ENCODE measurements around the gene KMT5B. TPM values are rescaled to one million over a fixed set of nuclear protein-coding genes. Genes with fewer than 3 reads are reported as not detected.

Gene KMT5B
- total RNA-seq, 1 donor from 2014 or later, result 38.0 TPM

DNA sequence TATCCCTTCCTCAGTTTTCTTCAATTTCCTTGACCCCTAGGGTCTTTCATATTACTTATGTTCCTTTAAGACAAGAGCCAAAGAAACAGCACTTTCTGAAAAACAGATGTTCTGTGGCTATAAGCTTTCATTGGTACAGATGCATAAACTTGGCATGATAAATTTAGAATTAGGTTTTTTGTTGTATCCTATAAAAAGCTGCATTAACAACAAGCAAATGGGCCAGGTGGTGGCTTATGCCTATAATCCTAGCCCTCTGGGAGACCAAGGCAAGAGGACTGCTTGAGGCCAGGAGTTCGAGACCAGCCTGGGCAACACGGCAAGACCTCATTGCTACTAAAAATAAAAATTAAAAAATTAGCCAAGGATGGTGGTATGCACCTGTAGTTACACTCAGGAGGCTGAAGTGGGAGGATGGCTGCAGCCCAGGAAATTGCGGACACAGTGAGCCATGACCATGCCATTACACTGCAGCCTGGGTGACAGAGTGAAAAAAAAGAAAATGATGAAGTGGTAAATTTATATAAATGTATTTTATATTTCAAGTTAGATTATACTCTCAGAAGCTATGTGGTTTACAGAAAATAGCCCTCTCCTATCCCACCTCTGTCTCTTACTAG is 18.3 kb downstream of the KMT5B start:
- DNase-seq (ENCODE audit: low read depth), result no peak
- peaks cover 98% of the 10 kb centered on the region for H4K20me1 ChIP-seq (ENCODE audit: insufficient read depth, low read length)
- TF ChIP-seq, protein P1, sequence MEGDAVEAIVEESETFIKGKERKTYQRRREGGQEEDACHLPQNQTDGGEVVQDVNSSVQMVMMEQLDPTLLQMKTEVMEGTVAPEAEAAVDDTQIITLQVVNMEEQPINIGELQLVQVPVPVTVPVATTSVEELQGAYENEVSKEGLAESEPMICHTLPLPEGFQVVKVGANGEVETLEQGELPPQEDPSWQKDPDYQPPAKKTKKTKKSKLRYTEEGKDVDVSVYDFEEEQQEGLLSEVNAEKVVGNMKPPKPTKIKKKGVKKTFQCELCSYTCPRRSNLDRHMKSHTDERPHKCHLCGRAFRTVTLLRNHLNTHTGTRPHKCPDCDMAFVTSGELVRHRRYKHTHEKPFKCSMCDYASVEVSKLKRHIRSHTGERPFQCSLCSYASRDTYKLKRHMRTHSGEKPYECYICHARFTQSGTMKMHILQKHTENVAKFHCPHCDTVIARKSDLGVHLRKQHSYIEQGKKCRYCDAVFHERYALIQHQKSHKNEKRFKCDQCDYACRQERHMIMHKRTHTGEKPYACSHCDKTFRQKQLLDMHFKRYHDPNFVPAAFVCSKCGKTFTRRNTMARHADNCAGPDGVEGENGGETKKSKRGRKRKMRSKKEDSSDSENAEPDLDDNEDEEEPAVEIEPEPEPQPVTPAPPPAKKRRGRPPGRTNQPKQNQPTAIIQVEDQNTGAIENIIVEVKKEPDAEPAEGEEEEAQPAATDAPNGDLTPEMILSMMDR (IDR thresholded peaks at IDR 0.05; ENCODE audit: insufficient read depth, low read depth, low read length), result no peak
- TF ChIP-seq EZH2 (IDR thresholded peaks at IDR 0.05; ENCODE audit: insufficient read depth, low read length), result no peak
- Mint-ChIP-seq H3K27ac (ENCODE audit: unreplicated experiment) (no peak overlapping the region), H3K36me3 (ENCODE audit: low read depth, unreplicated experiment) (no peaks in the 10 kb centered on the region), H3K4me1 (ENCODE audit: low read depth, unreplicated experiment) (peaks cover 24% of the 10 kb centered on the region), H3K27me3 (ENCODE audit: low read depth, unreplicated experiment) (no peaks in the 10 kb centered on the region), H3K4me3 (ENCODE audit: unreplicated experiment) (no peak overlapping the region), H3K9me3 (ENCODE audit: unreplicated experiment) (no peaks in the 10 kb centered on the region)
- H3K4me1 ChIP-seq (ENCODE audit: insufficient read depth, low read length), result no peaks in the 10 kb centered on the region
- H3K36me3 ChIP-seq (ENCODE audit: insufficient read depth, low read length), result no peaks in the 10 kb centered on the region
- no peak overlapping the region for H3K27ac ChIP-seq (ENCODE audit: low read depth, low read length)
- H3K79me2 ChIP-seq (ENCODE audit: insufficient read depth, low read length), result peaks cover 100% of the 10 kb centered on the region
- no peak for FAIRE-seq
- H3K4me3 ChIP-seq (ENCODE audit: insufficient read depth, low read depth, low read length), result no peak overlapping the region
- H2AFZ ChIP-seq (ENCODE audit: low read depth, low read length), result no peak overlapping the region
- H3K4me2 ChIP-seq (ENCODE audit: low read length), result no peak overlapping the region
- H3K27me3 ChIP-seq (ENCODE audit: insufficient read depth, low read length), result no peaks in the 10 kb centered on the region
- no peak overlapping the region for H3K9ac ChIP-seq (ENCODE audit: low read length)
- H3K9me3 ChIP-seq (ENCODE audit: insufficient read depth, low read depth, low read length), result no peaks in the 10 kb centered on the region

- H3K27ac Mint-ChIP-seq (ENCODE audit: unreplicated experiment), result no peak overlapping the region
- H3K27ac ChIP-seq (ENCODE audit: low read depth, low read length), result no peak overlapping the region
- H3K27me3 ChIP-seq (ENCODE audit: insufficient read depth, low read length), result no peaks in the 10 kb centered on the region
- peaks cover 15% of the 10 kb centered on the region for H3K4me1 Mint-ChIP-seq (ENCODE audit: low read depth, unreplicated experiment)
- H3K4me2 ChIP-seq (ENCODE audit: low read length), result no peak overlapping the region
- H3K4me3 Mint-ChIP-seq (ENCODE audit: unreplicated experiment), result no peak overlapping the region
- H3K27me3 Mint-ChIP-seq (ENCODE audit: low read depth, unreplicated experiment), result no peaks in the 10 kb centered on the region
- H3K9me3 Mint-ChIP-seq (ENCODE audit: unreplicated experiment), result no peaks in the 10 kb centered on the region
- peaks cover 4% of the 10 kb centered on the region for H3K36me3 ChIP-seq (ENCODE audit: insufficient read depth, low read length)
- peaks cover 98% of the 10 kb centered on the region for H3K79me2 ChIP-seq (ENCODE audit: insufficient read depth, low read length)
- no peak overlapping the region for H2AFZ ChIP-seq (ENCODE audit: low read depth, low read length)
- H3K4me3 ChIP-seq (ENCODE audit: insufficient read depth, low read depth, low read length), result no peak overlapping the region
- no peaks in the 10 kb centered on the region for H3K4me1 ChIP-seq (ENCODE audit: insufficient read depth, low read length)
- TF ChIP-seq, protein P1 (IDR thresholded peaks at IDR 0.05; ENCODE audit: insufficient read depth, low read depth, low read length), result no peak
- TF ChIP-seq EZH2 (IDR thresholded peaks at IDR 0.05; ENCODE audit: insufficient read depth, low read length), result no peak
- DNase-seq (ENCODE audit: low read depth) (no peak), FAIRE-seq (no peak)
- no peaks in the 10 kb centered on the region for H3K36me3 Mint-ChIP-seq (ENCODE audit: low read depth, unreplicated experiment)
- H3K9me3 ChIP-seq (ENCODE audit: insufficient read depth, low read depth, low read length), result no peaks in the 10 kb centered on the region
- H3K9ac ChIP-seq (ENCODE audit: low read length), result no peak overlapping the region
- peaks cover 93% of the 10 kb centered on the region for H4K20me1 ChIP-seq (ENCODE audit: insufficient read depth, low read length)
Observed at GRCh38 chr11:68193018-68193417, 20.1 kb downstream of the KMT5B start.

All from astrocyte (in vitro differentiated cells and primary cell).